Hematopoietic multipotent progenitor cell treated with erythropoietin and hydrocortisone succinate and interleukin-3 and kit ligand, for 8 days (in vitro differentiated cells): Measurements from ENCODE around the gene SLC39A9.
"Not testable (repeated sequence)": the region's sequence is repeated elsewhere in the genome, so short reads cannot be mapped to it uniquely, and the experiment has no call there.

Experiments
- DNase-seq: peaks from one replicate; pipeline ENCODE4 v3.0.0-alpha.2; 2015

SLC39A9 gene

GRCh38 chr14:69370061-69370460 lies 28.4 kb upstream of the SLC39A9 start:
- DNase-seq = no peak

GRCh38 chr14:69372146-69372545 lies 26.3 kb upstream of the SLC39A9 start:
- DNase-seq = no peak

GRCh38 chr14:69373104-69373503 lies 25.4 kb upstream of the SLC39A9 start:
- DNase-seq = no peak

GRCh38 chr14:69374235-69374634 lies 24.3 kb upstream of the SLC39A9 start:
- no peak for DNase-seq

- DNase-seq = no peak
Measured at GRCh38 chr14:69375182-69375581, 23.3 kb upstream of the SLC39A9 start.

- no peak for DNase-seq
Measured at GRCh38 chr14:69375722-69376121, 22.8 kb upstream of the SLC39A9 start.

GRCh38 chr14:69376439-69376838 lies 22.1 kb upstream of the SLC39A9 start:
- no peak for DNase-seq

- no peak for DNase-seq
Measured at GRCh38 chr14:69378274-69378673, 20.2 kb upstream of the SLC39A9 start.

- no peak for DNase-seq
Measured at GRCh38 chr14:69387311-69387710, 11.2 kb upstream of the SLC39A9 start.

GRCh38 chr14:69391400-69391799 lies 7.1 kb upstream of the SLC39A9 start:
- DNase-seq = not testable (repeated sequence)

- DNase-seq = no peak
Measured at GRCh38 chr14:69392481-69392880, 6.0 kb upstream of the SLC39A9 start.

- DNase-seq = no peak
Measured at GRCh38 chr14:69395929-69396328, 2.6 kb upstream of the SLC39A9 start.

- DNase-seq = no peak
Measured at GRCh38 chr14:69398818-69399210, 322 bp downstream of the SLC39A9 start.

- no peak for DNase-seq
Measured at GRCh38 chr14:69399750-69400149, 1.3 kb downstream of the SLC39A9 start.

GRCh38 chr14:69400154-69400553 lies 1.7 kb downstream of the SLC39A9 start:
- DNase-seq = no peak

- DNase-seq = no peak
Measured at GRCh38 chr14:69401841-69402240, 3.3 kb downstream of the SLC39A9 start.

GRCh38 chr14:69404478-69404877 lies 6.0 kb downstream of the SLC39A9 start:
- no peak for DNase-seq

GRCh38 chr14:69404883-69405282 lies 6.4 kb downstream of the SLC39A9 start:
- no peak for DNase-seq

GRCh38 chr14:69405762-69406161 lies 7.3 kb downstream of the SLC39A9 start:
- no peak for DNase-seq

- DNase-seq = no peak
Measured at GRCh38 chr14:69408331-69408960, 10.0 kb downstream of the SLC39A9 start.

- no peak for DNase-seq
Measured at GRCh38 chr14:69413483-69413882, 15.0 kb downstream of the SLC39A9 start.

GRCh38 chr14:69416087-69416486 lies 17.6 kb downstream of the SLC39A9 start:
- not testable (repeated sequence) for DNase-seq

GRCh38 chr14:69423279-69423678 lies 24.8 kb downstream of the SLC39A9 start:
- DNase-seq = no peak

GRCh38 chr14:69424149-69424923 lies 25.8 kb downstream of the SLC39A9 start:
- DNase-seq = no peak

- no peak for DNase-seq
Measured at GRCh38 chr14:69427596-69427995, 29.1 kb downstream of the SLC39A9 start.
